ENCODE data around the gene USP15. TPM values are rescaled to one million over a fixed set of nuclear protein-coding genes. Genes with fewer than 3 reads are reported as not detected.

USP15 gene
- total RNA-seq, 1 experiment from 2014 or later = 35.3 TPM

- H4K8ac ChIP-seq (replicated peaks; ENCODE audit: insufficient read length, low read depth, low read length) = no peak overlapping the region
- H3K9ac ChIP-seq (ENCODE audit: extremely low read depth, insufficient read length, low read length) = peak overlapping the region; percentile 74
- H4K20me1 ChIP-seq (ENCODE audit: control insufficient read depth, insufficient read depth, insufficient read length) = no peaks in the 10 kb centered on the region
- no peak overlapping the region for H2BK20ac ChIP-seq (ENCODE audit: low read depth, low read length, poor library complexity, severe bottlenecking)
- WGBS (ENCODE audit: extremely low coverage, insufficient read length, low lambda C conversion rate) = no CpG with 5 or more reads among the region's 10 CpGs
- peaks cover 4% of the 10 kb centered on the region for H3K23me2 ChIP-seq (ENCODE audit: insufficient read length, low read depth, low read length, poor library complexity, severe bottlenecking)
- H3T11ph ChIP-seq (ENCODE audit: low read length) = no peak overlapping the region
- H2BK12ac ChIP-seq (ENCODE audit: insufficient read length, low read depth, low read length) = no peak overlapping the region
- no peak overlapping the region for H4K91ac ChIP-seq (ENCODE audit: insufficient read length, low read depth, low read length)
- H3K14ac ChIP-seq (ENCODE audit: insufficient read depth, low read length) = no peak overlapping the region
- H3K4me2 ChIP-seq (ENCODE audit: insufficient read depth, insufficient read length, low read length) = peak overlapping the region; percentile 51
- no peak overlapping the region for H3K27ac ChIP-seq (ENCODE audit: insufficient read length, low read depth, low read length)
- no peak overlapping the region for H2BK15ac ChIP-seq (ENCODE audit: low read depth, low read length)
- no peak overlapping the region for H3K18ac ChIP-seq (ENCODE audit: insufficient read length, low read depth, low read length)
- H3K4me3 Mint-ChIP-seq = peak overlapping the region; percentile 98 to 99
- no peaks in the 10 kb centered on the region for H3K4me1 ChIP-seq (ENCODE audit: insufficient read depth, low read length)
- no peaks in the 10 kb centered on the region for H3K27me3 Mint-ChIP-seq (ENCODE audit: low read depth)
- peak overlapping the region in 2 of 3 experiments; percentile 92 to 95; a peak in 3 of 7 replicates for H3K27ac Mint-ChIP-seq
- H3K79me1 ChIP-seq (ENCODE audit: insufficient read depth, low read depth, low read length, poor library complexity, severe bottlenecking) = peaks cover 5% of the 10 kb centered on the region
- no peak overlapping the region for H2BK5ac ChIP-seq (ENCODE audit: insufficient read length, low read length)
- H3K9me3 Mint-ChIP-seq = 0 out of 5 replicates have a peak, but pooled peaks cover 0 to 2% of the 10 kb centered on the region in 2 experiments
- H3K4ac ChIP-seq (ENCODE audit: low read depth, low read length) = no peak overlapping the region
- H2AFZ ChIP-seq (ENCODE audit: low read length) = no peak overlapping the region
- DNase-seq = no peak
- H3K56ac ChIP-seq (ENCODE audit: insufficient read length, low read depth, low read length) = no peak overlapping the region
- H4K5ac ChIP-seq (ENCODE audit: insufficient read length, low read depth, low read length) = no peak overlapping the region
- TF ChIP-seq CTCF (conservative IDR thresholded peaks at IDR 0.05) = no peak
- H3K36me3 Mint-ChIP-seq (ENCODE audit: insufficient read depth in 1 of 3, low read depth in 3 of 3) = peaks cover 0 to 3% (median 3%) of the 10 kb centered on the region in 3 experiments; a peak in 5 of 7 replicates
- H3K23ac ChIP-seq (ENCODE audit: insufficient read length, low read depth, low read length) = no peak overlapping the region
- peaks cover 11% of the 10 kb centered on the region; the same call in 1 of the 2 replicates for H3K79me2 ChIP-seq (ENCODE audit: insufficient read depth, low read length)
- no peaks in the 10 kb centered on the region for H3K27me3 ChIP-seq (ENCODE audit: insufficient read depth, low read length)
- H2BK120ac ChIP-seq (ENCODE audit: low read depth, low read length, poor library complexity, severe bottlenecking) = no peak overlapping the region
- H3K4me1 Mint-ChIP-seq = peaks cover 17% of the 10 kb centered on the region in 2 experiments
- H2AK5ac ChIP-seq (ENCODE audit: insufficient read length, low read length) = no peak overlapping the region
- H3K9me3 ChIP-seq (ENCODE audit: control insufficient read depth, low read depth, low read length) = no peaks in the 10 kb centered on the region
Measured at GRCh38 chr12:62258941-62259630, 1.1 kb upstream of the USP15 start.
